A673 (cell line): ENCODE measurements around the gene RBM20.

Experiments
- EZH2 ChIP-seq: fragments of 200-600 bp; sonication (generic); IDR thresholded peaks from 2 replicates; pipeline ENCODE4 v1.6.1; 2017; ENCODE audit warnings: borderline replicate concordance, low read depth, mild to moderate bottlenecking, mixed read lengths, antibody characterized with exemption, low read length; ENCODE audit not compliant: poor library complexity, severe bottlenecking
- TF ChIP-seq, protein P1 (sequence below): fragments of 300-800, 200-600 bp; sonication (generic); conservative IDR thresholded peaks from 2 replicates; pipeline ENCODE4 v1.5.1; 2017; ENCODE audit warnings: low read depth, mild to moderate bottlenecking, antibody characterized with exemption, low read length, moderate library complexity, mixed read lengths

DNA sequence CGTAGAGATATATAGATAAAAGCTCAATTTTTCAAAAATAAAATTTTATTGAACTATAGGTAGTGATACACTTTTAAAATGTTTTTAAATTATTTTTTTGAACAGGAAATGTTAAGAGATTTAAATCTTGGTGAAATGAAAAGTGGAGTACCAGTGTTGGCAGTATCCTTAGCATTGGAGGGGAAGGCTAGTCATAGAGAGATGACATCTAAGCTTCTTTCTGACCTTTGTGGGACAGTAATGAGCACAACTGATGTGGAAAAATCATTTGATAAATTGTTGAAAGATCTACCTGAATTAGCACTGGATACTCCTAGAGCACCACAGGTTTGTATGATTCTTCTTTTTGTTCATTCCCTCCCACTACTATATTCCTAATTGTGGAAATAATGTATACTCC is 243.4 kb downstream of the RBM20 start:
- TF ChIP-seq, protein P1, sequence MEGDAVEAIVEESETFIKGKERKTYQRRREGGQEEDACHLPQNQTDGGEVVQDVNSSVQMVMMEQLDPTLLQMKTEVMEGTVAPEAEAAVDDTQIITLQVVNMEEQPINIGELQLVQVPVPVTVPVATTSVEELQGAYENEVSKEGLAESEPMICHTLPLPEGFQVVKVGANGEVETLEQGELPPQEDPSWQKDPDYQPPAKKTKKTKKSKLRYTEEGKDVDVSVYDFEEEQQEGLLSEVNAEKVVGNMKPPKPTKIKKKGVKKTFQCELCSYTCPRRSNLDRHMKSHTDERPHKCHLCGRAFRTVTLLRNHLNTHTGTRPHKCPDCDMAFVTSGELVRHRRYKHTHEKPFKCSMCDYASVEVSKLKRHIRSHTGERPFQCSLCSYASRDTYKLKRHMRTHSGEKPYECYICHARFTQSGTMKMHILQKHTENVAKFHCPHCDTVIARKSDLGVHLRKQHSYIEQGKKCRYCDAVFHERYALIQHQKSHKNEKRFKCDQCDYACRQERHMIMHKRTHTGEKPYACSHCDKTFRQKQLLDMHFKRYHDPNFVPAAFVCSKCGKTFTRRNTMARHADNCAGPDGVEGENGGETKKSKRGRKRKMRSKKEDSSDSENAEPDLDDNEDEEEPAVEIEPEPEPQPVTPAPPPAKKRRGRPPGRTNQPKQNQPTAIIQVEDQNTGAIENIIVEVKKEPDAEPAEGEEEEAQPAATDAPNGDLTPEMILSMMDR: no peak
- no peak for TF ChIP-seq EZH2
